A172 (cell line): ENCODE data around the gene TSPAN11. TPM values are rescaled to one million over a fixed set of nuclear protein-coding genes. Genes with fewer than 3 reads are reported as not detected.
"Not testable (repeated sequence)": the region's sequence is repeated elsewhere in the genome, so short reads cannot be mapped to it uniquely, and the experiment has no call there.

Experiments used
- DNase-seq: peaks from one replicate; pipeline ENCODE4 v3.0.0-alpha.2; 2015; ENCODE audit warnings: low spot score
- total RNA-seq: library from RNA; depleted of rRNA; stranded (reverse); fragments of >200 nt; shearing (Covaris generic); gene quantifications from 2 replicates; pipeline ENCODE4 v1.2.3, GENCODE V29; 2014

TSPAN11 gene
- total RNA-seq, 1 experiment from 2014 or later: not detected

GRCh38 chr12:31002999-31003398, 76.5 kb downstream of the TSPAN11 start:
- DNase-seq: peak; percentile 68

- DNase-seq: no peak
Observed at GRCh38 chr12:31003861-31004640, 77.5 kb downstream of the TSPAN11 start.

- no peak for DNase-seq
Observed at GRCh38 chr12:31004666-31005065, 78.1 kb downstream of the TSPAN11 start.

GRCh38 chr12:31005256-31005943, 78.9 kb downstream of the TSPAN11 start:
- DNase-seq: no peak

- DNase-seq: peak; percentile 96
Observed at GRCh38 chr12:31005944-31006361, 79.4 kb downstream of the TSPAN11 start.

- no peak for DNase-seq
Observed at GRCh38 chr12:31006416-31007152, 80.0 kb downstream of the TSPAN11 start.

- no peak for DNase-seq
Observed at GRCh38 chr12:31007153-31007495, 80.6 kb downstream of the TSPAN11 start.

GRCh38 chr12:31007636-31008175, 81.2 kb downstream of the TSPAN11 start:
- no peak for DNase-seq

GRCh38 chr12:31008241-31008761, 81.8 kb downstream of the TSPAN11 start:
- DNase-seq: no peak

- DNase-seq: no peak
Observed at GRCh38 chr12:31008961-31009840, 82.7 kb downstream of the TSPAN11 start.

- DNase-seq: no peak
Observed at GRCh38 chr12:31009976-31010375, 83.4 kb downstream of the TSPAN11 start.

- DNase-seq: no peak
Observed at GRCh38 chr12:31011336-31011735, 84.8 kb downstream of the TSPAN11 start.

GRCh38 chr12:31011746-31012566, 85.4 kb downstream of the TSPAN11 start:
- DNase-seq: no peak

- DNase-seq: not testable (repeated sequence)
Observed at GRCh38 chr12:31012567-31012891, 86.0 kb downstream of the TSPAN11 start.

GRCh38 chr12:31015215-31015614, 88.7 kb downstream of the TSPAN11 start:
- DNase-seq: no peak

- no peak for DNase-seq
Observed at GRCh38 chr12:31016057-31016456, 89.5 kb downstream of the TSPAN11 start.

GRCh38 chr12:31017535-31017934, 91.0 kb downstream of the TSPAN11 start:
- DNase-seq: no peak

- DNase-seq: no peak
Observed at GRCh38 chr12:31018106-31018789, 91.7 kb downstream of the TSPAN11 start.

- no peak for DNase-seq
Observed at GRCh38 chr12:31018790-31019505, 92.4 kb downstream of the TSPAN11 start.
